ENCODE measurements around the gene LRP8. TPM values are rescaled to one million over a fixed set of nuclear protein-coding genes. Genes with fewer than 3 reads are reported as not detected.

The LRP8 gene
- total RNA-seq, 4 donors from 2014 or later: 0.36 to 4.2 (median 1.4) TPM

DNA sequence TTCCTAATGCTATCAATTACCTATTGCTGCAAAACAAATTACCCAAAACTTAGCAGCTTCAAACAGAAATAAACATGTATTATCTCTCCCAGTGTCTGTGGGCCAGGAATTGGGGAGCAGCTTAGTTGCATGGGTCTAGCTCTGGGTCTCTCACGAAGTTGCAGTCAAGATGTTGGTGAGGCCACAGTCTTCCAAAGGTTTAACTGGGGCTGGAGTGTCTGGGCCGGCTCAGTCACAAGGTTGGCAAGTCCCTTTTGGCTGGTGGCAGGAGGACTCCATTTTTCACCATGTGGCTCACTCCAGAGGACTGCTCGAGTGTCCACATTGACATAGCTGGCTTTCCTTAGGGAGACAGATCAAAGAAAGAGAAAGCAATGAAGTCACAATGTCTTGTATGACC is 5.0 kb upstream of the LRP8 start:
- H3K4me1 ChIP-seq: no peaks in the 10 kb centered on the region

DNA sequence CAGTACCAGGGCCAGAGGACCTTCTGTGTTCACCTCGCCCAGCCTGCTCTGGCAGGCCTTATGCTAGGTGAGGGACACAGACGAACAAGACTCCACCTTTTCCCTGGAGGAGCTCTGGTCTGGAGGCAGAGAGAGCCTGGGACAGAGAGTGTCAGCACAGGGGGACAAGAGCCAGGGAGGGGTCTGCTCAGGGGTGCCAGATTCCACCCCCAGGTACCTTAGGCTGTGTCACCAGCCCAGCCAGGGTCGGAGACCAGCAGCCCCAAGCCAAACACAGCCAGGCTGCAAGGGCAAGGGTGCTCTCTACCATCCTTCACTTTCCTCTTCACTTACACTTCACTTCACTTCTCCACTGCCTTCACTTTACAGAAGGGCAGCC is 4.3 kb upstream of the LRP8 start:
- DNase-seq: no peak
- intact Hi-C loops (cut with DNase I; ENCODE audit: low total_unique reads): no loop called here
- Histone ChIP-seq H3K9me3 (no peaks in the 10 kb centered on the region), H3K4me1 (no peaks in the 10 kb centered on the region), H3K4me3 (no peak overlapping the region), H3K27me3 (peaks cover 0 to 4% (median 0%) of the 10 kb centered on the region in 3 donors), H3K27ac (no peak overlapping the region), H3K36me3 (no peaks in the 10 kb centered on the region)
- in situ Hi-C loops (cut with MboI; ENCODE audit: low sequenced_read_pairs in 4 of 4): no loop called here
- ATAC-seq: no peak
- TF ChIP-seq POLR2A (IDR thresholded peaks at IDR 0.05): no peak
- TF ChIP-seq, protein P1, sequence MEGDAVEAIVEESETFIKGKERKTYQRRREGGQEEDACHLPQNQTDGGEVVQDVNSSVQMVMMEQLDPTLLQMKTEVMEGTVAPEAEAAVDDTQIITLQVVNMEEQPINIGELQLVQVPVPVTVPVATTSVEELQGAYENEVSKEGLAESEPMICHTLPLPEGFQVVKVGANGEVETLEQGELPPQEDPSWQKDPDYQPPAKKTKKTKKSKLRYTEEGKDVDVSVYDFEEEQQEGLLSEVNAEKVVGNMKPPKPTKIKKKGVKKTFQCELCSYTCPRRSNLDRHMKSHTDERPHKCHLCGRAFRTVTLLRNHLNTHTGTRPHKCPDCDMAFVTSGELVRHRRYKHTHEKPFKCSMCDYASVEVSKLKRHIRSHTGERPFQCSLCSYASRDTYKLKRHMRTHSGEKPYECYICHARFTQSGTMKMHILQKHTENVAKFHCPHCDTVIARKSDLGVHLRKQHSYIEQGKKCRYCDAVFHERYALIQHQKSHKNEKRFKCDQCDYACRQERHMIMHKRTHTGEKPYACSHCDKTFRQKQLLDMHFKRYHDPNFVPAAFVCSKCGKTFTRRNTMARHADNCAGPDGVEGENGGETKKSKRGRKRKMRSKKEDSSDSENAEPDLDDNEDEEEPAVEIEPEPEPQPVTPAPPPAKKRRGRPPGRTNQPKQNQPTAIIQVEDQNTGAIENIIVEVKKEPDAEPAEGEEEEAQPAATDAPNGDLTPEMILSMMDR (IDR thresholded peaks at IDR 0.05 in 4 of 5, conservative IDR thresholded peaks at IDR 0.05 in 1 of 5): no peak

More for the DNA sequence above, 5.0 kb upstream of the LRP8 start:
- Histone ChIP-seq H3K36me3 (no peaks in the 10 kb centered on the region), H3K27ac (no peak overlapping the region), H3K9me3 (no peaks in the 10 kb centered on the region), H3K27me3 (peaks cover 0 to 6% (median 0%) of the 10 kb centered on the region in 3 donors), H3K4me3 (no peak overlapping the region)
- ATAC-seq: no peak
- in situ Hi-C loops (cut with MboI; ENCODE audit: low sequenced_read_pairs in 4 of 4): no loop called here
- TF ChIP-seq POLR2A (IDR thresholded peaks at IDR 0.05): no peak
- TF ChIP-seq, protein P1 (IDR thresholded peaks at IDR 0.05 in 4 of 5, conservative IDR thresholded peaks at IDR 0.05 in 1 of 5): no peak
- intact Hi-C loops (cut with DNase I; ENCODE audit: low total_unique reads): no loop called here
- DNase-seq: no peak

DNA sequence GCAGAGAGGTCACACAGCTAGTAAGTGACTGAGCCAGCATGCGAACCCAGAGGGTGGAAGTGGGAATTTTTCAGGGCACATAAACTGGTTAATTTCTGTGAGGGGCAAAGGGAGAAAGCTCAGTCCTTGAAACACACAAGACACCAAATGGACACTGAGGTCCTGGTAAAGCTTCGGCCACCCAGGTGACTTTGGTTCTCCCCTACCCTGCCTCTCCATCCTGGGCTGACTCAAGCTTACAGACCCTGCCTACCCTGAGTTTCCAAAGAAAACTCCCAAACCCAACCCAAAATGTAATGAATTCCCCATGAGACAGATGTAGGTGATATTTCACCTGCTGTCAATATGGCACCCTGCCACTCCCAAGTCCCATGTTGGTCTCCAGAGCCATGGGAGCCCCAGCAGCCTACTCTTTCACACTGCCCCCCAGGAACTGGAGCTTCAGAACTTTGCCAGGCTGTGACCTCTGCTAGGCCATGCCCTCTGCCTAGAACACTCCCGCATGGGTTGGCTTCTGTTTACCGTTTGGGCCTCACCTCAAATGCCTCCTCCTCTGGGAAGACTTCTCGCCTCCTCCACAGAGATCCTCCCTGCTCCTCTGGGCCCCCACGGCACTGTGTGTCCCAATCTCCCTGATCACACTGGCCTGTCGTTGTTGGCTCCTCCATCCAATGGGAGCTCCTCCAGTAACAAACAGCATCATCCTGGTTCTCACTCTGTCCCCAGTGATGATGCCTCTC is 3.7 kb upstream of the LRP8 start:
- Histone ChIP-seq H3K27me3 (peaks cover 0 to 4% (median 0%) of the 10 kb centered on the region in 3 donors), H3K27ac (no peak overlapping the region), H3K4me1 (peaks cover 0 to 6% of the 10 kb centered on the region in 2 donors), H3K4me3 (no peak overlapping the region), H3K36me3 (no peaks in the 10 kb centered on the region), H3K9me3 (no peaks in the 10 kb centered on the region)
- TF ChIP-seq, protein P1 (IDR thresholded peaks at IDR 0.05 in 4 of 5, conservative IDR thresholded peaks at IDR 0.05 in 1 of 5): no peak
- no peak for TF ChIP-seq POLR2A (IDR thresholded peaks at IDR 0.05)
- in situ Hi-C loops (cut with MboI; ENCODE audit: low sequenced_read_pairs in 4 of 4) (no loop called here), intact Hi-C loops (cut with DNase I; ENCODE audit: low total_unique reads) (no loop called here)
- ATAC-seq: no peak
- no peak for DNase-seq

DNA sequence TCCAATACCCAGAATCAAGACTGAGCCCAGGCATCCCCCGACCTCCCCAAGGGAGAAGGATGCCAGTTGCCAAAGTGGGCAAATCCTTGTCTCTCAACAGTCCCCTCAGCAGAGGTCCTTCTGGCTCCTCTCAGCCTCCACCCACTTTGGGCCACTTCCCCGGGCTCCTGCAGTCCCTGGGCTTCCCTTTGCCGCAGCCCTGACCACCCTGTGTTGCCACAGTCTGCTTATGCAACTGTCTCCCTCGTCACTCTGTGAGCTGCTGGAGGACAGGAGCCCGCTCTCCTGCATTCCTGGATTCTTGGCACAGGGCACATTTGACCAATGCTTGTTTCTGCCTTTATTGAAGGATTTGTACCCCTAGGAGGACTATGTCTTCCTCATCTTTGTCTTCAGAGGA is 2.9 kb upstream of the LRP8 start:
- TF ChIP-seq POLR2A (IDR thresholded peaks at IDR 0.05): no peak
- TF ChIP-seq, protein P1 (IDR thresholded peaks at IDR 0.05 in 4 of 5, conservative IDR thresholded peaks at IDR 0.05 in 1 of 5): no peak
- no peak for DNase-seq

More for the DNA sequence above, 2.9 kb upstream of the LRP8 start:
- no peak for ATAC-seq
- Histone ChIP-seq H3K9me3 (no peaks in the 10 kb centered on the region), H3K27ac (no peak overlapping the region), H3K36me3 (no peaks in the 10 kb centered on the region), H3K27me3 (no peaks in the 10 kb centered on the region), H3K4me1 (peaks cover 0 to 12% of the 10 kb centered on the region in 2 donors), H3K4me3 (no peak overlapping the region)
- intact Hi-C loops (cut with DNase I; ENCODE audit: low total_unique reads) (no loop called here), in situ Hi-C loops (cut with MboI; ENCODE audit: low sequenced_read_pairs in 4 of 4) (no loop called here)
